ENCODE data around the gene GPS2.

GPS2 gene

DNA sequence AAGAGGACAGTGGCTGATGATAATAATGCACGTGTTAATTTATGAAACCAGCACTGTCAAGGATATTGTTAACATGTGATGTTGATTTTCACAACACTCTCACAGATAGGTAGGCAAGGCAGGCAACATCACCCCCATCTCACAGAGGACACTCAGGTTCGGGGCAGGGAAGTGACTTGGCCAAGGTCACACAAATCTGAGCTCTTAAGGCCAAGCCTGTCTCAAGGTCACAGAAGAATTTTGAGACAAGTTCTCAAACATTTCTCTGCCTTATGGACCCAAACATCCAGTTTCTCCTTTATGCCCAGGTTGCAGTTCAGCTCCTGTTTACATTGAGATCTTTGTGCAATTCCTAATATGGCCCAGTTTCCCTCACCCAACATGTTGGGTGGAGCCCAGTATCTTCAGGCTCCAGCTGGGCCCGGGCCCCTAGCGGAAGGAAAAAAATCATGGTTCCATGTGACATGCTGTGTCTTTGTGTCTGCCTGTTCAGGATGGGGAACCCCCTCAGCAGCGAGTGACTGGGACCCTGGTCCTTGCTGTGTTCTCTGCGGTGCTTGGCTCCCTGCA is 32.3 kb downstream of the GPS2 start:
- no peak for DNase-seq (ENCODE audit: low read depth)
- TF ChIP-seq CTCF (conservative IDR thresholded peaks at IDR 0.05; ENCODE audit: low read depth, low read length), result no peak
- no peak overlapping the region for H3K4me3 ChIP-seq (ENCODE audit: low read length)

- TF ChIP-seq CTCF (conservative IDR thresholded peaks at IDR 0.05; ENCODE audit: low read depth, low read length), result no peak
- DNase-seq (ENCODE audit: low read depth), result no peak
Measured at GRCh38 chr17:7281953-7282751, 33.0 kb downstream of the GPS2 start.

DNA sequence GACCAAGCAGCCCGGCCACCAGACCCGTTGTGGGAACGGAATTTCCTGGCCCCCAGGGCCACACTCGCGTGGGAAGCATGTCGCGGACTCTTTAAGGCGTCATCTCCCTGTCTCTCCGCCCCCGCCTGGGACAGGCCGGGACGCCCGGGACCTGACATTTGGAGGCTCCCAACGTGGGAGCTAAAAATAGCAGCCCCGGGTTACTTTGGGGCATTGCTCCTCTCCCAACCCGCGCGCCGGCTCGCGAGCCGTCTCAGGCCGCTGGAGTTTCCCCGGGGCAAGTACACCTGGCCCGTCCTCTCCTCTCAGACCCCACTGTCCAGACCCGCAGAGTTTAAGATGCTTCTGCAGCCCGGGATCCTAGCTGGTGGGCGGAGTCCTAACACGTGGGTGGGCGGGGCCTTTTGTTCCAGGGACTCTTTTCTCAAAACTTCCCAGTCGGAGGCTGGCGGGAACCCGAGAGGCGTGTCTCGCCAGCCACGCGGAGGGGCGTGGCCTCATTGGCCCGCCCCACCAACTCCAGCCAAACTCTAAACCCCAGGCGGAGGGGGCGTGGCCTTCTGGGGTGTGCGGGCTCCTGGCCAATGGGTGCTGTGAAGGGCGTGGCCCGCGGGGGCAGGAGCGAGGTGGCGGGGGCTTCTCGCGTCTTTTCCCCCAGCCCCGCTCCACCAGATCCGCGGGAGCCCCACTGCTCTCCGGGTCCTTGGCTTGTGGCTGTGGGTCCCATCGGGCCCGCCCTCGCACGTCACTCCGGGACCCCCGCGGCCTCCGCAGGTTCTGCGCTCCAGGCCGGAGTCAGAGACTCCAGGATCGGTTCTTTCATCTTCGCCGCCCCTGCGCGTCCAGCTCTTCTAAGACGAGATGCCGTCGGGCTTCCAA is 33.8 kb downstream of the GPS2 start, which contains the start of gene SLC2A4:
TSS of gene SLC2A4 (plus strand) at position 645 of the 879 bp plus-strand sequence. CDS start at position 862, 217 bp downstream.
- no peak for TF ChIP-seq CTCF (conservative IDR thresholded peaks at IDR 0.05; ENCODE audit: low read depth, low read length)
- peak within 1 kb of the TSS; percentile 53 for H3K4me3 ChIP-seq (ENCODE audit: low read length)
- DNase-seq (ENCODE audit: low read depth), result peak; percentile 78

More at GRCh38 chr17:7281953-7282751, 33.0 kb downstream of the GPS2 start:
- H3K4me3 ChIP-seq (ENCODE audit: low read length), result peak overlapping the region; percentile 53

GRCh38 chr17:7280519-7281073 is 34.6 kb downstream of the GPS2 start:
- no peak for DNase-seq (ENCODE audit: low read depth)
- peak overlapping the region; percentile 53 for H3K4me3 ChIP-seq (ENCODE audit: low read length)
- TF ChIP-seq CTCF (conservative IDR thresholded peaks at IDR 0.05; ENCODE audit: low read depth, low read length), result peak; percentile 96

GRCh38 chr17:7279448-7279847 is 35.7 kb downstream of the GPS2 start:
- TF ChIP-seq CTCF (conservative IDR thresholded peaks at IDR 0.05; ENCODE audit: low read depth, low read length), result no peak
- H3K4me3 ChIP-seq (ENCODE audit: low read length), result no peak overlapping the region
- DNase-seq (ENCODE audit: low read depth), result no peak

- TF ChIP-seq CTCF (conservative IDR thresholded peaks at IDR 0.05; ENCODE audit: low read depth, low read length), result no peak
- no peak for DNase-seq (ENCODE audit: low read depth)
- H3K4me3 ChIP-seq (ENCODE audit: low read length), result no peak overlapping the region
Measured at GRCh38 chr17:7266784-7267183, 48.4 kb downstream of the GPS2 start.

All from retinal pigment epithelial cell (primary cell).